ENCODE data around the gene IPO13. TPM values are rescaled to one million over a fixed set of nuclear protein-coding genes. Genes with fewer than 3 reads are reported as not detected.
A peak's percentile ranks its signal among the peaks of the same experiment; 100 is the strongest.

Gene IPO13
- polyA plus RNA-seq, 1 of the 3 experiments (the other 2 are of a cell fraction) = 15.5 TPM

DNA sequence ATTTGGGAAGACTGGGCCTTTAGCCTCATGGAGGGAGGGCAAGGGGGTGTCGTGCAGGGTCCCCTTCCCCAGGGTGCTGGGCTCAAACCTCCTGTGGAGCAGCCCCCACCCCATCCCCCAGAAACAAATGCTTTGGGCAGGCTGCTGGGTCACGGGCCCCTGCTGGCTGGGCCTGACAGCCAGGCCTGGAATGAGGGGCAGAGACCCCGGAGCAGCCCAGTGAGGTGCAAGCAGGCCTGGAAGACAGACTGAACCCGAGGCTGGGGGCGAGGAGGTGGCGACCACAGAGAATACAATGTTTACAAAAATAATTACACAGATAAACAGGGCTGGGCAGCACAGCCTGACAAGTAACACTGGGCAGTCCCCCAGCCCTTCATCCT is 50.0 kb downstream of the IPO13 start:
- POLR2A ChIA-PET = interaction anchor here (0.8 to 1.2 kb wide), 3 partner anchors 9 to 37 kb away, joined by 3 to 5 read pairs (median 4); no protein-coding TSS in a partner anchor
- no peaks in the 10 kb centered on the region for H4K20me1 ChIP-seq (ENCODE audit: insufficient read depth)
- WGBS (ENCODE audit: low lambda C conversion rate) = 76% methylated on average over 5 of the region's 6 CpGs

DNA sequence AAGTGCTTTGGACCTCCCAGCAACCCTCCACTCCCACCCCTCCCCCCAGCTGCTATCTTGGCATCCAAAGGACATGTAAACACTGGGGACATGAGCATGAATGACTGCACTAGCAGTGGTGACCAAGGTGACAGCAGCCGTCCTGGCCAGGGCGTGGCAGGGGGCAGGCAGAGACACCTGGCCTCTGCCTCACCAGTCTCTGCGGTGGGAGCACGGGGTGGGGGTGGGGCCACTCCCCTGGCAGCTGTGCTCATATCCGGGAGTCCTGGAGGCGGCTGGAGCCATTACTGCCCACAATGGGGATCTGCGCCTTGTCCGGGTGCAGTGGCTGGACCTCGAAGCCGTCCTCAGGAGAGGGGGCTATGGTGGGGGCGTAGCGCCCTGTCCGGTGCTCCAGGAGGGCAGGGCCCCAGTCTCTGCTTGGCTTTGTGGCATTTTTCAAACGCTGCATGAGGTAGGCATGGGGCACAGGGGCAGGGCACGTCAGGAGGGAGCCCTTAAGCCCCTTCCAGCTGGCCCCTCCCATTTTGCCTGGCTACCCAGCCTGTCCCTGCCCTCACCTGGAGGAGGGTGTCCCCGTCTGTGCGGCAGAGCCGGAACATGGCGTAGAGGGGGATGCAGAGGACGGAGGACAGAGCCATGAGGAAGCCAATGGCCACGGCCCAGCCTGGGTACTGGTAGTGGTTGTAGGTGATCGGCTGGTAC is 50.7 kb downstream of the IPO13 start:
- H3K79me2 ChIP-seq (ENCODE audit: insufficient read depth) = no peaks in the 10 kb centered on the region
- H3K4me1 ChIP-seq (ENCODE audit: control insufficient read depth in 1 of 2, insufficient read depth in 2 of 2, low read depth in 1 of 2, low read length in 1 of 2) = peaks cover 0 to 67% of the 10 kb centered on the region in 2 experiments; a peak in 2 of 4 replicates
- ChIA-PET CTCF (interaction anchor here (0.9 to 20.6 kb wide), 3 partner anchors 8 to 62 kb away, joined by 3 to 598 read pairs (median 3); partner anchors contain the start of gene SLC6A9), POLR2A (no interaction called here)
- no peak overlapping the region for H3K4me2 ChIP-seq
- WGBS (ENCODE audit: low lambda C conversion rate) = 95% methylated on average over 10 of the region's 22 CpGs
- peak overlapping the region in 1 of 2 experiments; percentile 99; a peak in 2 of 4 replicates for H3K27ac ChIP-seq (ENCODE audit: low read depth in 2 of 2, low read length in 1 of 2)
- no peaks in the 10 kb centered on the region for H3K36me3 ChIP-seq (replicated peaks in 1 of 2; ENCODE audit: control insufficient read depth in 1 of 2, insufficient read depth in 2 of 2, low read length in 1 of 2)
- no peaks in the 10 kb centered on the region for H3K9me2 ChIP-seq
- peak; percentile 62 for DNase-seq
- H3K9me3 ChIP-seq = no peaks in the 10 kb centered on the region
- H3F3A ChIP-seq (replicated peaks; ENCODE audit: insufficient read depth) = peaks cover 4% of the 10 kb centered on the region
- no peak overlapping the region for H3K9ac ChIP-seq
- no peak overlapping the region for H2AFZ ChIP-seq (ENCODE audit: low read depth)
- no peaks in the 10 kb centered on the region for H4K20me1 ChIP-seq (ENCODE audit: insufficient read depth)
- H3K27me3 ChIP-seq (ENCODE audit: insufficient read depth) = no peaks in the 10 kb centered on the region
- no peak for TF ChIP-seq SIN3A (IDR thresholded peaks at IDR 0.05; ENCODE audit: borderline replicate concordance, low read depth, low read length)
- TF ChIP-seq, protein P1, sequence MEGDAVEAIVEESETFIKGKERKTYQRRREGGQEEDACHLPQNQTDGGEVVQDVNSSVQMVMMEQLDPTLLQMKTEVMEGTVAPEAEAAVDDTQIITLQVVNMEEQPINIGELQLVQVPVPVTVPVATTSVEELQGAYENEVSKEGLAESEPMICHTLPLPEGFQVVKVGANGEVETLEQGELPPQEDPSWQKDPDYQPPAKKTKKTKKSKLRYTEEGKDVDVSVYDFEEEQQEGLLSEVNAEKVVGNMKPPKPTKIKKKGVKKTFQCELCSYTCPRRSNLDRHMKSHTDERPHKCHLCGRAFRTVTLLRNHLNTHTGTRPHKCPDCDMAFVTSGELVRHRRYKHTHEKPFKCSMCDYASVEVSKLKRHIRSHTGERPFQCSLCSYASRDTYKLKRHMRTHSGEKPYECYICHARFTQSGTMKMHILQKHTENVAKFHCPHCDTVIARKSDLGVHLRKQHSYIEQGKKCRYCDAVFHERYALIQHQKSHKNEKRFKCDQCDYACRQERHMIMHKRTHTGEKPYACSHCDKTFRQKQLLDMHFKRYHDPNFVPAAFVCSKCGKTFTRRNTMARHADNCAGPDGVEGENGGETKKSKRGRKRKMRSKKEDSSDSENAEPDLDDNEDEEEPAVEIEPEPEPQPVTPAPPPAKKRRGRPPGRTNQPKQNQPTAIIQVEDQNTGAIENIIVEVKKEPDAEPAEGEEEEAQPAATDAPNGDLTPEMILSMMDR (IDR thresholded peaks at IDR 0.05) = no peak
- TF ChIP-seq GATA2 (CRISPR knock-in tag; IDR thresholded peaks at IDR 0.05) = no peak
- no peak for TF ChIP-seq RCOR1 (IDR thresholded peaks at IDR 0.05; ENCODE audit: low read length)
- TF ChIP-seq SMC3 (IDR thresholded peaks at IDR 0.05; ENCODE audit: low read depth, low read length) = no peak
- TF ChIP-seq, protein P2, sequence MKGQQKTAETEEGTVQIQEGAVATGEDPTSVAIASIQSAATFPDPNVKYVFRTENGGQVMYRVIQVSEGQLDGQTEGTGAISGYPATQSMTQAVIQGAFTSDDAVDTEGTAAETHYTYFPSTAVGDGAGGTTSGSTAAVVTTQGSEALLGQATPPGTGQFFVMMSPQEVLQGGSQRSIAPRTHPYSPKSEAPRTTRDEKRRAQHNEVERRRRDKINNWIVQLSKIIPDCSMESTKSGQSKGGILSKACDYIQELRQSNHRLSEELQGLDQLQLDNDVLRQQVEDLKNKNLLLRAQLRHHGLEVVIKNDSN (IDR thresholded peaks at IDR 0.05; ENCODE audit: borderline replicate concordance, low read depth) = no peak
- TF ChIP-seq FOXJ3 (CRISPR knock-in tag; IDR thresholded peaks at IDR 0.05) = no peak
- TF ChIP-seq TEAD4 (IDR thresholded peaks at IDR 0.05; ENCODE audit: borderline replicate concordance, insufficient read depth) = no peak
- TF ChIP-seq YY1 (IDR thresholded peaks at IDR 0.05; ENCODE audit: low read depth) = no peak
- TF ChIP-seq NRF1 (IDR thresholded peaks at IDR 0.05; ENCODE audit: low read depth, low read length) = no peak
- no peak overlapping the region for H3K4me3 ChIP-seq (ENCODE audit: low read depth in 2 of 2, low read length in 1 of 2)

More for the DNA sequence above, 50.0 kb downstream of the IPO13 start:
- Histone ChIP-seq H3K36me3 (replicated peaks in 1 of 2; ENCODE audit: control insufficient read depth in 1 of 2, insufficient read depth in 2 of 2, low read length in 1 of 2) (no peaks in the 10 kb centered on the region), H3K4me3 (ENCODE audit: low read depth in 2 of 2, low read length in 1 of 2) (no peak overlapping the region; a peak in 1 of 4 replicates), H2AFZ (ENCODE audit: low read depth) (no peak overlapping the region), H3K4me1 (ENCODE audit: control insufficient read depth in 1 of 2, insufficient read depth in 2 of 2, low read depth in 1 of 2, low read length in 1 of 2) (peaks cover 0 to 72% of the 10 kb centered on the region in 2 experiments; a peak in 2 of 4 replicates), H3K4me2 (no peak overlapping the region), H3K79me2 (ENCODE audit: insufficient read depth) (no peaks in the 10 kb centered on the region), H3K9me3 (no peaks in the 10 kb centered on the region), H3K9me2 (no peaks in the 10 kb centered on the region), H3F3A (replicated peaks; ENCODE audit: insufficient read depth) (peaks cover 4% of the 10 kb centered on the region), H3K27me3 (ENCODE audit: insufficient read depth) (no peaks in the 10 kb centered on the region), H3K27ac (ENCODE audit: low read depth in 2 of 2, low read length in 1 of 2) (peak overlapping the region in 1 of 2 experiments; percentile 99; a peak in 2 of 4 replicates), H3K9ac (no peak overlapping the region)
- no peak for TF ChIP-seq FOXM1 (IDR thresholded peaks at IDR 0.05; ENCODE audit: low read depth)
- TF ChIP-seq EP300 (IDR thresholded peaks at IDR 0.05; ENCODE audit: borderline replicate concordance in 1 of 2, low read depth in 1 of 2, low read length in 1 of 2) = peak in 1 of 2 experiments; percentile 45; a peak in 2 of 4 replicates
- CTCF ChIA-PET = interaction anchor here (1.0 to 20.6 kb wide), 3 partner anchors 8 to 29 kb away, joined by 3 to 598 read pairs (median 12); partner anchors contain the start of gene SLC6A9
- DNase-seq = peak; percentile 74

Data from SK-N-SH (cell line).